Measurements from ENCODE around the gene KCNA2.
A peak's percentile ranks its signal among the peaks of the same experiment; 100 is the strongest.

The KCNA2 gene

GRCh38 chr1:110619412-110620249 is 13.5 kb upstream of the KCNA2 start:
- TF ChIP-seq CTCF (IDR thresholded peaks at IDR 0.05; ENCODE audit: control extremely low read depth, extremely low read depth, low read depth, missing control alignments), result peak; percentile 96
- ChIA-PET POLR2A (interaction anchor here (0.6 kb wide), 1 partner anchor 281 kb away, joined by 3 read pairs; the partner anchor contains the start of gene RBM15), CTCF (interaction anchor here (0.6 to 6.3 kb wide), 63 partner anchors 10 to 468 kb away, joined by 3 to 179 read pairs (median 4); partner anchors contain the start of gene KCNA10)
- peak; percentile 88 for DNase-seq (ENCODE audit: extremely low spot score)

GRCh38 chr1:110618668-110619067 is 12.5 kb upstream of the KCNA2 start:
- ChIA-PET POLR2A (no interaction called here), CTCF (interaction anchor here (0.6 to 6.3 kb wide), 49 partner anchors 9 to 467 kb away, joined by 3 to 179 read pairs (median 4); no protein-coding TSS in a partner anchor)
- no peak for DNase-seq (ENCODE audit: extremely low spot score)
- no peak for TF ChIP-seq CTCF (IDR thresholded peaks at IDR 0.05; ENCODE audit: control extremely low read depth, extremely low read depth, low read depth, missing control alignments)

- no peak for TF ChIP-seq CTCF (IDR thresholded peaks at IDR 0.05; ENCODE audit: control extremely low read depth, extremely low read depth, low read depth, missing control alignments)
- DNase-seq (ENCODE audit: extremely low spot score), result no peak
- ChIA-PET POLR2A (no interaction called here), CTCF (interaction anchor here (0.8 to 6.3 kb wide), 9 partner anchors 10 to 197 kb away, joined by 3 to 179 read pairs (median 8); no protein-coding TSS in a partner anchor)
These were observed 11.4 kb upstream of the KCNA2 start for GRCh38 chr1:110617589-110617988.

- no peak for TF ChIP-seq CTCF (IDR thresholded peaks at IDR 0.05; ENCODE audit: control extremely low read depth, extremely low read depth, low read depth, missing control alignments)
- no peak for DNase-seq (ENCODE audit: extremely low spot score)
- ChIA-PET POLR2A (no interaction called here), CTCF (interaction anchor here (0.8 to 6.3 kb wide), 9 partner anchors 10 to 198 kb away, joined by 3 to 179 read pairs (median 3); no protein-coding TSS in a partner anchor)
These were observed 11.0 kb upstream of the KCNA2 start for GRCh38 chr1:110617116-110617515.

GRCh38 chr1:110616587-110616986 is 10.4 kb upstream of the KCNA2 start:
- ChIA-PET CTCF (interaction anchor here (0.8 to 6.3 kb wide), 10 partner anchors 9 to 198 kb away, joined by 3 to 179 read pairs (median 3); no protein-coding TSS in a partner anchor), POLR2A (no interaction called here)
- no peak for DNase-seq (ENCODE audit: extremely low spot score)
- TF ChIP-seq CTCF (IDR thresholded peaks at IDR 0.05; ENCODE audit: control extremely low read depth, extremely low read depth, low read depth, missing control alignments), result no peak

- TF ChIP-seq CTCF (IDR thresholded peaks at IDR 0.05; ENCODE audit: control extremely low read depth, extremely low read depth, low read depth, missing control alignments), result peak; percentile 86
- POLR2A ChIA-PET, result no interaction called here
- DNase-seq (ENCODE audit: extremely low spot score), result peak; percentile 70
- CTCF ChIA-PET, result interaction anchor here (1.1 to 6.3 kb wide), 5 partner anchors 11 to 168 kb away, joined by 3 to 179 read pairs (median 10); no protein-coding TSS in a partner anchor
These were observed 9.5 kb upstream of the KCNA2 start for GRCh38 chr1:110615548-110616130.

Data from GM10248 (cell line).